SW 1271 (cell line): ENCODE results near the gene PRSS50.

Experiments used
- DNase-seq, 2 experiments: peaks; one replicate each; lab custom pipeline; 2025; lab: John Stamatoyannopoulos, UW

The PRSS50 gene

GRCh38 chr3:46725621-46726314 is 8.1 kb upstream of the PRSS50 start:
- DNase-seq: no peak

- DNase-seq: no peak
Measured at GRCh38 chr3:46724424-46724823, 6.8 kb upstream of the PRSS50 start.

- no peak for DNase-seq
Measured at GRCh38 chr3:46722443-46722842, 4.8 kb upstream of the PRSS50 start.

GRCh38 chr3:46721009-46721408 is 3.3 kb upstream of the PRSS50 start:
- DNase-seq: no peak

GRCh38 chr3:46719735-46720271 is 2.1 kb upstream of the PRSS50 start:
- DNase-seq: no peak

GRCh38 chr3:46719044-46719565 is 1.4 kb upstream of the PRSS50 start:
- DNase-seq: no peak

- no peak for DNase-seq
Measured at GRCh38 chr3:46716461-46717441, 918 bp downstream of the PRSS50 start.

GRCh38 chr3:46715507-46716175 is 2.0 kb downstream of the PRSS50 start:
- DNase-seq: no peak

- no peak for DNase-seq
Measured at GRCh38 chr3:46714728-46715506, 2.8 kb downstream of the PRSS50 start.

GRCh38 chr3:46713898-46714552 is 3.6 kb downstream of the PRSS50 start:
- DNase-seq: no peak

GRCh38 chr3:46713050-46713897 is 4.4 kb downstream of the PRSS50 start:
- DNase-seq: no peak

GRCh38 chr3:46712191-46713049 is 5.2 kb downstream of the PRSS50 start:
- DNase-seq: no peak

GRCh38 chr3:46711760-46712159 is 5.9 kb downstream of the PRSS50 start:
- DNase-seq: no peak

GRCh38 chr3:46711305-46711704 is 6.4 kb downstream of the PRSS50 start:
- DNase-seq: no peak

- no peak for DNase-seq
Measured at GRCh38 chr3:46710671-46711295, 6.9 kb downstream of the PRSS50 start.

GRCh38 chr3:46710229-46710628 is 7.4 kb downstream of the PRSS50 start:
- no peak for DNase-seq

- DNase-seq: no peak
Measured at GRCh38 chr3:46709721-46710120, 7.9 kb downstream of the PRSS50 start.

GRCh38 chr3:46709157-46709654 is 8.5 kb downstream of the PRSS50 start:
- DNase-seq: no peak
